ENCODE measurements around the gene EPDR1. TPM values are rescaled to one million over a fixed set of nuclear protein-coding genes. Genes with fewer than 3 reads are reported as not detected.

Gene EPDR1
- total and polyA plus RNA-seq, 2 of the 4 experiments (the other 2 are of a cell fraction) = under 0.01 to 0.09 TPM

DNA sequence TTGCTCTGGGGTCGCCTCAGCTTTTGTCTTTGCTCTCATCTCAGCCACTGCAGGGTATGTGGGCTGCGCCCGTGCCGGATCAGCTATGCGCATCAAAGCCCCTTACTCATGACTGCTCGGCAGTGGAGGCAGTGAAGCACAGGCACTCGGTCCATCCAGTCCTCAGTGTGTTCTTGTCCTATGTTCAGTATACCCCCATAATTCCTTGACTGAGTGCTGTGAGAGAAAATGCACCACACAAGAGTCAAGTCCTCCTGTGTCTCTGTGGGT, 27.4 kb downstream of the EPDR1 start:
- Histone ChIP-seq H3K18ac (ENCODE audit: low read depth, low read length) (no peak overlapping the region), H3K27ac (ENCODE audit: insufficient read depth, low read length) (no peak overlapping the region), H3K79me1 (ENCODE audit: low read depth in 1 of 2, low read length in 2 of 2) (no peaks in the 10 kb centered on the region), H3K27me3 (ENCODE audit: control insufficient read depth, insufficient read depth, low read length) (no peaks in the 10 kb centered on the region), H3K9me1 (ENCODE audit: insufficient read depth, low read length) (no peaks in the 10 kb centered on the region), H4K91ac (ENCODE audit: insufficient read depth, low read depth, low read length) (no peak overlapping the region), H2BK5ac (ENCODE audit: low read depth, low read length, poor library complexity, severe bottlenecking) (no peak overlapping the region), H4K8ac (ENCODE audit: low read depth in 2 of 2, low read length in 2 of 2) (no peak overlapping the region), H3K56ac (ENCODE audit: extremely low read depth, insufficient read depth, low read length) (no peak overlapping the region), H4K5ac (ENCODE audit: low read depth, low read length) (no peak overlapping the region), H3K4me1 (ENCODE audit: control insufficient read depth, insufficient read depth, low read length) (no peaks in the 10 kb centered on the region), H2BK120ac (ENCODE audit: low read depth, low read length) (no peak overlapping the region), H2AK5ac (ENCODE audit: low read depth, low read length) (no peak overlapping the region), H2AK9ac (replicated peaks; ENCODE audit: low read depth, low read length, poor library complexity) (no peak overlapping the region), H2AFZ (replicated peaks; ENCODE audit: low read length, poor library complexity) (no peak overlapping the region), H3K9me3 (ENCODE audit: control insufficient read depth, insufficient read depth, low read length) (peaks cover 15% of the 10 kb centered on the region), H2BK20ac (ENCODE audit: low read depth, low read length) (no peak overlapping the region), H3K4me3 (ENCODE audit: insufficient read depth, low read depth, low read length) (no peak overlapping the region), H3K36me3 (ENCODE audit: control insufficient read depth, insufficient read depth, low read length) (no peaks in the 10 kb centered on the region), H4K20me1 (ENCODE audit: insufficient read depth, low read length) (no peaks in the 10 kb centered on the region), H3K23ac (ENCODE audit: low read depth, low read length) (no peak overlapping the region), H3K4ac (ENCODE audit: low read depth, low read length) (no peak overlapping the region), H3K9ac (ENCODE audit: low read depth, low read length) (no peak overlapping the region), H3K4me2 (ENCODE audit: low read depth, low read length) (no peak overlapping the region), H2BK15ac (ENCODE audit: low read depth, low read length) (no peak overlapping the region), H3K14ac (replicated peaks; ENCODE audit: low read depth, low read length) (no peak overlapping the region)
- POLR2A ChIA-PET (ENCODE audit: unreplicated experiment) = no interaction called here
- BruUV-seq (replicated peaks) = no TSS peak
- intact Hi-C loops (cut with micrococcal nuclease) (no loop called here), in situ Hi-C loops (cut with MboI; ENCODE audit: low sequenced_read_pairs) (no loop called here), dilution Hi-C loops (cut with HindIII; ENCODE audit: low sequenced_read_pairs, unreplicated experiment) (no loop called here)
- CTCF ChIA-PET = no interaction called here
- TF ChIP-seq, protein P1, sequence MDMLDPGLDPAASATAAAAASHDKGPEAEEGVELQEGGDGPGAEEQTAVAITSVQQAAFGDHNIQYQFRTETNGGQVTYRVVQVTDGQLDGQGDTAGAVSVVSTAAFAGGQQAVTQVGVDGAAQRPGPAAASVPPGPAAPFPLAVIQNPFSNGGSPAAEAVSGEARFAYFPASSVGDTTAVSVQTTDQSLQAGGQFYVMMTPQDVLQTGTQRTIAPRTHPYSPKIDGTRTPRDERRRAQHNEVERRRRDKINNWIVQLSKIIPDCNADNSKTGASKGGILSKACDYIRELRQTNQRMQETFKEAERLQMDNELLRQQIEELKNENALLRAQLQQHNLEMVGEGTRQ (IDR thresholded peaks at IDR 0.05; ENCODE audit: low read depth, low read length) = no peak
- ATAC-seq (ENCODE audit: low read depth) (no peak), DNase-seq (no peak)
- WGBS, 2 experiments (ENCODE audit: extremely low coverage in 2 of 2, insufficient read length in 1 of 2) = 81% methylated on average over 5 of the region's 7 CpGs; no CpG with 5 or more reads in 1 of the 2 experiments
